GM12878 (cell line): ENCODE measurements around the gene CNPPD1. TPM values are rescaled to one million over a fixed set of nuclear protein-coding genes. Genes with fewer than 3 reads are reported as not detected.

Source experiments
- ATAC-seq: fragments of 200-7000 bp; cut with Tn5 transposase; 3 replicates; pipeline ENCODE4 v1.9.1; 2020; ENCODE audit warnings: mild to moderate bottlenecking, moderate library complexity
- BruUV-seq: library from RNA; stranded (reverse); fragments of 400-500 nt; replicated peaks from 2 replicates; lab custom pipeline; 2021; lab: Mats Ljungman, UMichigan
- CTCF ChIA-PET: fragments of 300-600 bp; sonication (Branson Sonifier 250); formaldehyde crosslinking; extraction: SDS; loops from one replicate; lab custom pipeline; 2021; ENCODE audit warnings: inconsistent platforms; lab: Yijun Ruan, JAX
- POLR2A ChIA-PET: fragments of 350-600 bp; formaldehyde crosslinking; extraction: SDS; loops from one replicate; lab custom pipeline; 2021; ENCODE audit warnings: inconsistent platforms; lab: Charles Lee
- RAD21 ChIA-PET: fragments of 300-600 bp; sonication (Branson Sonifier 250); formaldehyde crosslinking; loops from one replicate; lab custom pipeline; 2023; ENCODE audit warnings: antibody characterized with exemption; ENCODE audit not compliant: unreplicated experiment; lab: Charles Lee
- SMC1A ChIA-PET: fragments of 300-600 bp; sonication (Branson Sonifier 250); formaldehyde crosslinking; loops from one replicate; lab custom pipeline; 2023; ENCODE audit not compliant: unreplicated experiment, uncharacterized antibody; lab: Charles Lee
- DNase-seq: peaks from one replicate; pipeline ENCODE4 v3.0.0-alpha.2; 2011; ENCODE audit warnings: low read depth, low spot score
- FAIRE-seq: peaks from 3 replicates; lab custom pipeline; 2011; peaks lifted over from hg19 to GRCh38; lab: Jason Lieb, UNC
- H2AFZ ChIP-seq: 2 replicates; pipeline ENCODE4 v1.6.0; 2011; ENCODE audit warnings: low read depth, low read length, control low read depth; ENCODE audit not compliant: control insufficient read depth
- H3K27ac ChIP-seq: 2 replicates; pipeline ENCODE4 v1.5.1; 2011; ENCODE audit warnings: control low read depth; ENCODE audit not compliant: control insufficient read depth, insufficient read depth
- H3K27me3 ChIP-seq, 2 experiments: replicated peaks in 1 of 2; 2 replicates each; pipeline versions ENCODE4 v1.6.0 to v1.6.1; 2011; ENCODE audit warnings: low read length in 1 of 2; ENCODE audit not compliant: control insufficient read depth in 2 of 2, insufficient read depth in 2 of 2
- H3K36me3 ChIP-seq, 2 experiments: 2 replicates each; pipeline ENCODE4 v1.5.1; 2011; ENCODE audit warnings: low read length in 1 of 2; ENCODE audit not compliant: control insufficient read depth in 2 of 2, insufficient read depth in 2 of 2
- H3K4me1 ChIP-seq: 2 replicates; pipeline ENCODE4 v1.6.1; 2011; ENCODE audit warnings: mild to moderate bottlenecking, low read length, moderate library complexity, mixed read lengths; ENCODE audit not compliant: control insufficient read depth, insufficient read depth
- H3K4me2 ChIP-seq: 2 replicates; pipeline ENCODE4 v1.6.0; 2011; ENCODE audit warnings: control low read depth; ENCODE audit not compliant: control insufficient read depth, insufficient read depth
- H3K4me3 ChIP-seq: fragments of 200-600 bp; sonication (generic); 2 replicates; pipeline ENCODE4 v1.5.1; 2016
- H3K79me2 ChIP-seq: 2 replicates; pipeline ENCODE4 v1.6.0; 2011; ENCODE audit warnings: low read length; ENCODE audit not compliant: control insufficient read depth, insufficient read depth
- H3K9ac ChIP-seq: 2 replicates; pipeline ENCODE4 v1.8.0; 2011; ENCODE audit warnings: low read length, control low read depth, mixed read lengths; ENCODE audit not compliant: control insufficient read depth, insufficient read depth
- H3K9me3 ChIP-seq: replicated peaks from 3 replicates; pipeline ENCODE4 v1.5.1; 2011; ENCODE audit warnings: mild to moderate bottlenecking, low read length; ENCODE audit not compliant: control insufficient read depth, insufficient read depth
- H4K20me1 ChIP-seq: 2 replicates; pipeline ENCODE4 v1.6.0; 2011; ENCODE audit not compliant: control insufficient read depth, insufficient read depth
- MAX ChIP-seq: IDR thresholded peaks from 2 replicates; pipeline ENCODE4 v1.6.1; 2012; ENCODE audit warnings: low read depth, low read length, improper control_type of control experiment
- MEF2A ChIP-seq: IDR thresholded peaks from 2 replicates; pipeline ENCODE4 v1.6.1; 2011; ENCODE audit warnings: low read depth, mild to moderate bottlenecking, low read length, moderate library complexity; ENCODE audit not compliant: insufficient read depth
- MLLT1 ChIP-seq: fragments of 450-650 bp; IDR thresholded peaks from 2 replicates; pipeline ENCODE4 v1.6.1; 2016; ENCODE audit warnings: mild to moderate bottlenecking
- TARDBP ChIP-seq: IDR thresholded peaks from 2 replicates; pipeline ENCODE4 v1.6.1; 2016; ENCODE audit warnings: borderline replicate concordance
- WGBS: methylation state at CpG from one replicate; pipeline ENCODE4 v1.1.6; 2016; ENCODE audit warnings: low lambda C conversion rate; ENCODE audit not compliant: insufficient replicate concordance, insufficient coverage; ENCODE audit errors: missing lambda C conversion rate; 5-methylcytosine and 5-hydroxymethylcytosine counted together
- in situ Hi-C: fragments of 300-500 bp; cut with MboI; formaldehyde crosslinking; loops from 9 replicates; pipeline ENCODE4 v1.14.3; 2018; ENCODE audit warnings: mixed read lengths
- intact Hi-C: fragments of 100-400 bp; cut with micrococcal nuclease; formaldehyde crosslinking; loops from one replicate; pipeline ENCODE4 v1.14.2; 2022; ENCODE audit not compliant: unreplicated experiment
- polyA plus RNA-seq, 11 experiments: library from polyadenylated mRNA; depleted of rRNA in 4 of 11; unstranded in 6 of 11; stranded (reverse) in 5 of 11; fragments of >200 nt; fragmentation: Nextera tagmentation in 4 of 11; fragmentation: Illumina TruSeq in 1 of 11; extraction: Ambion mirVana in 4 of 11; extraction: Trizol in 1 of 11; gene quantifications; 1 replicate in 1 of 11; 2 replicates in 10 of 11; pipeline versions ENCODE4 v1.2.1 to v1.2.3, GENCODE V29; 2011 to 2016; ENCODE audit warnings: inconsistent platforms in 2 of 11, missing spikeins in 2 of 11, low read depth in 1 of 11
- total RNA-seq, 4 experiments: library from RNA; depleted of rRNA in 3 of 4; stranded (reverse); fragments of >200 nt in 3 of 4; fragmentation: Illumina TruSeq in 1 of 4; extraction: Trizol in 1 of 4; gene quantifications; 2 replicates each; pipeline versions ENCODE4 v1.2.1 to v1.2.3, GENCODE V29; 2013 to 2021
- TF ChIP-seq, protein P1 (sequence below): fragments of 450-650 bp; formaldehyde crosslinking; IDR thresholded peaks from 2 replicates; pipeline ENCODE4 v1.4.0; 2022; ENCODE audit warnings: mild to moderate bottlenecking, moderate library complexity

The CNPPD1 gene
- total and polyA plus RNA-seq, 10 of the 15 experiments (the other 5 are each of a cell fraction or from before 2014, with no cell fraction given), result 12.2 to 86.6 (median 43.4) TPM

DNA sequence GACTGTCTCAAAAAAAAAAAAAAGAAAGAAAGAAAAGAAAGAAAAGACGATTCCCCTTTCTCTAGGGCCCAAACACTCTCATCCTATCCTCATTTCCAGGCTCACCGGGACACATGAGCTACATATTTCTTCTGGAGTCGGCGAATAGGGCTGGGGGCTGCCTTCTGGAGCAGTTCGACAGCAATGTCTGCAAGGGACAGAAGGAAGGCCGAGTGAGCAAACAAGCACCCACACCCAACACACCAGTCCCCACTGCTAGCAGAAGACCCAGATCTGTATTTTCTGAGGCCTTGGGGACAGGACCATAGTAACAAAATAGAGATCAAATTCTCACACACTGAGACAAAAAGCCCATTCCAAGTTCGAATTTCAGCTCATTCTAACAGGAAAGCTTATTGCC is 1.2 kb downstream of the CNPPD1 start:
- RAD21 ChIA-PET, result interaction anchor here (0.7 to 3.7 kb wide), 9 partner anchors 16 to 125 kb away, joined by 3 to 25 read pairs (median 6); partner anchors contain the start of genes DNAJB2 and ZFAND2B
- POLR2A ChIA-PET, result interaction anchor here (1.5 to 5.0 kb wide), 11 partner anchors 28 to 212 kb away, joined by 4 to 47 read pairs (median 17); partner anchors contain the start of genes ABCB6, ANKZF1, ATG9A and DNAJB2
- FAIRE-seq (no peak), DNase-seq (no peak), ATAC-seq (no peak)
- in situ Hi-C loops, result no loop called here
- Histone ChIP-seq H3K27me3 (no peaks in the 10 kb centered on the region), H3K79me2 (peaks cover 32% of the 10 kb centered on the region), H3K4me2 (peak overlapping the region; percentile 89), H3K27ac (peak overlapping the region; percentile 98; the same call in 1 of the 2 replicates), H3K9ac (peak overlapping the region; percentile 97; the same call in 1 of the 2 replicates), H3K36me3 (peaks cover 6 to 9% of the 10 kb centered on the region in 2 experiments), H3K4me3 (peak overlapping the region; percentile 83; the same call in 1 of the 2 replicates), H4K20me1 (no peaks in the 10 kb centered on the region), H2AFZ (no peak overlapping the region), H3K4me1 (peaks cover 10% of the 10 kb centered on the region), H3K9me3 (no peaks in the 10 kb centered on the region)
- no TSS peak for BruUV-seq
- intact Hi-C loops, result loop anchor here (5.0 kb wide), 3 partner anchors 102 to 212 kb away; partner anchors contain the start of genes DNAJB2 and DNPEP
- CTCF ChIA-PET, result interaction anchor here (0.7 to 3.9 kb wide), 19 partner anchors 9 to 366 kb away, joined by 3 to 52 read pairs (median 5); partner anchors contain the start of genes DNAJB2, GLB1L, NHEJ1 and STK16
- TF ChIP-seq, protein P1, sequence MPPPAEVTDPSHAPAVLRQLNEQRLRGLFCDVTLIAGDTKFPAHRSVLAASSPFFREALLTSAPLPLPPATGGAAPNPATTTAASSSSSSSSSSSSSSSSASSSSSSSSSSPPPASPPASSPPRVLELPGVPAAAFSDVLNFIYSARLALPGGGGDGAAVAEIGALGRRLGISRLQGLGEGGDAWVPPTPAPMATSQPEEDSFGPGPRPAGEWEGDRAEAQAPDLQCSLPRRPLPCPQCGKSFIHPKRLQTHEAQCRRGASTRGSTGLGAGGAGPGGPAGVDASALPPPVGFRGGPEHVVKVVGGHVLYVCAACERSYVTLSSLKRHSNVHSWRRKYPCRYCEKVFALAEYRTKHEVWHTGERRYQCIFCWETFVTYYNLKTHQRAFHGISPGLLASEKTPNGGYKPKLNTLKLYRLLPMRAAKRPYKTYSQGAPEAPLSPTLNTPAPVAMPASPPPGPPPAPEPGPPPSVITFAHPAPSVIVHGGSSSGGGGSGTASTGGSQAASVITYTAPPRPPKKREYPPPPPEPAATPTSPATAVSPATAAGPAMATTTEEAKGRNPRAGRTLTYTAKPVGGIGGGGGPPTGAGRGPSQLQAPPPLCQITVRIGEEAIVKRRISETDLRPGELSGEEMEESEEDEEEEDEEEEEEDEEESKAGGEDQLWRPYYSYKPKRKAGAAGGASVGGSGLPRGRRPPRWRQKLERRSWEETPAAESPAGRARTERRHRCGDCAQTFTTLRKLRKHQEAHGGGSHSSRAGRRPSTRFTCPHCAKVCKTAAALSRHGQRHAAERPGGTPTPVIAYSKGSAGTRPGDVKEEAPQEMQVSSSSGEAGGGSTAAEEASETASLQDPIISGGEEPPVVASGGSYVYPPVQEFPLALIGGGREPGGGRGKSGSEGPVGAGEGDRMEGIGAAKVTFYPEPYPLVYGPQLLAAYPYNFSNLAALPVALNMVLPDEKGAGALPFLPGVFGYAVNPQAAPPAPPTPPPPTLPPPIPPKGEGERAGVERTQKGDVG (CRISPR knock-in tag), result no peak
- TF ChIP-seq MEF2A, result no peak
- no peak for TF ChIP-seq TARDBP
- TF ChIP-seq MLLT1, result 0 out of 2 replicates have a peak, but pooled peaks have one; percentile 23
- TF ChIP-seq MAX, result no peak
- 74% methylated on average over 7 of the region's 7 CpGs for WGBS
- SMC1A ChIA-PET, result interaction anchor here (0.8 to 2.5 kb wide), 12 partner anchors 10 to 204 kb away, joined by 3 to 14 read pairs (median 10); partner anchors contain the start of genes ABCB6, DNAJB2, GLB1L and NHEJ1
